H1 (cell line): ENCODE measurements around the gene NELL1. TPM values are rescaled to one million over a fixed set of nuclear protein-coding genes. Genes with fewer than 3 reads are reported as not detected.

ENCODE experiments used
- CTCF ChIA-PET: fragments of 300-600 bp; sonication (Branson Sonifier 250); formaldehyde crosslinking; loops from one replicate; lab custom pipeline; 2021; ENCODE audit not compliant: partially characterized antibody; lab: Charles Lee
- POLR2A ChIA-PET: fragments of 300-600 bp; sonication (Branson Sonifier 250); formaldehyde crosslinking; loops from one replicate; lab custom pipeline; 2021; ENCODE audit warnings: inconsistent platforms; ENCODE audit not compliant: partially characterized antibody; lab: Charles Lee
- DNase-seq, 2 experiments: peaks; one replicate each; pipeline versions ENCODE4 v3.0.0 to v3.0.0-alpha.2; 2010 to 2022; ENCODE audit warnings: low spot score in 2 of 2, low read depth in 1 of 2, mixed read lengths in 1 of 2
- FAIRE-seq: peaks from 2 replicates; lab custom pipeline; 2011; peaks lifted over from hg19 to GRCh38; lab: Jason Lieb, UNC
- H2AFZ ChIP-seq: 2 replicates; pipeline ENCODE4 v1.8.1; 2012; ENCODE audit warnings: low read length, inconsistent platforms
- H2AK5ac ChIP-seq: 2 replicates; pipeline ENCODE4 v1.6.1; 2013; ENCODE audit warnings: low read depth, low read length
- H2BK120ac ChIP-seq: replicated peaks from 2 replicates; pipeline ENCODE3; 2013; ENCODE audit warnings: low read depth, low read length, inconsistent platforms
- H2BK12ac ChIP-seq: 2 replicates; pipeline ENCODE4 v1.6.1; 2013; ENCODE audit warnings: low read depth, low read length
- H2BK15ac ChIP-seq: 2 replicates; pipeline ENCODE4 v1.6.1; 2013; ENCODE audit warnings: low read length
- H2BK20ac ChIP-seq: 2 replicates; pipeline ENCODE4 v1.6.1; 2013; ENCODE audit warnings: low read length
- H2BK5ac ChIP-seq: 2 replicates; pipeline ENCODE4 v1.6.1; 2013; ENCODE audit warnings: low read depth, low read length
- H3K14ac ChIP-seq: 2 replicates; pipeline ENCODE4 v1.6.1; 2013; ENCODE audit warnings: inconsistent platforms; ENCODE audit not compliant: insufficient read length
- H3K18ac ChIP-seq: 2 replicates; pipeline ENCODE4 v1.6.1; 2013; ENCODE audit warnings: low read length; ENCODE audit errors: extremely low read depth
- H3K23ac ChIP-seq: 2 replicates; pipeline ENCODE4 v1.6.1; 2013; ENCODE audit warnings: inconsistent platforms; ENCODE audit not compliant: insufficient read length
- H3K23me2 ChIP-seq: 2 replicates; pipeline ENCODE4 v1.6.1; 2013; ENCODE audit warnings: low read depth, low read length
- H3K27ac ChIP-seq: 2 replicates; pipeline ENCODE4 v1.6.1; 2011; ENCODE audit warnings: low read depth, low read length, inconsistent platforms
- H3K27me3 ChIP-seq, 4 experiments: replicated peaks in 1 of 4; 1 replicate in 1 of 4; 2 replicates in 3 of 4; pipeline versions ENCODE4 v1.6.1 to v1.8.1; 2011 to 2013; ENCODE audit warnings: low read length in 3 of 4, mild to moderate bottlenecking in 3 of 4, inconsistent platforms in 2 of 4, mixed read lengths in 2 of 4, moderate library complexity in 1 of 4; ENCODE audit not compliant: control insufficient read depth in 3 of 4, insufficient read depth in 3 of 4; ENCODE audit errors: extremely low read depth in 1 of 4
- H3K36me3 ChIP-seq, 4 experiments: 2 replicates each; pipeline versions ENCODE4 v1.6.1 to v1.8.1; 2011 to 2013; ENCODE audit warnings: mild to moderate bottlenecking in 4 of 4, low read length in 3 of 4, moderate library complexity in 2 of 4, control low read depth in 1 of 4, inconsistent platforms in 1 of 4; ENCODE audit not compliant: insufficient read depth in 4 of 4, control insufficient read depth in 2 of 4
- H3K4ac ChIP-seq: replicated peaks from 2 replicates; pipeline ENCODE3; 2013; ENCODE audit warnings: low read length, low read depth, mixed read lengths, inconsistent platforms; ENCODE audit not compliant: insufficient read length
- H3K4me1 ChIP-seq, 4 experiments: replicated peaks in 1 of 4; 1 replicate in 1 of 4; 2 replicates in 3 of 4; pipeline versions ENCODE4 v1.6.1 to v1.8.1; 2011 to 2013; ENCODE audit warnings: low read length in 3 of 4, inconsistent platforms in 2 of 4, mixed read lengths in 1 of 4; ENCODE audit not compliant: insufficient read depth in 4 of 4, control insufficient read depth in 3 of 4
- H3K4me2 ChIP-seq, 2 experiments: 2 replicates each; pipeline versions ENCODE4 v1.6.1 to v1.8.1; 2011 to 2013; ENCODE audit warnings: low read depth in 2 of 2, low read length in 2 of 2, control low read depth in 1 of 2, inconsistent platforms in 1 of 2, mild to moderate bottlenecking in 1 of 2; ENCODE audit not compliant: insufficient read depth in 1 of 2
- H3K4me3 ChIP-seq, 4 experiments: fragments of 200-600, 300-600 bp in 1 of 4; sonication (generic), shearing (Covaris generic), sonication (Bioruptor Twin) in 1 of 4; 2 replicates each; pipeline versions ENCODE4 v1.5.1 to v1.8.1; 2011 to 2016; ENCODE audit warnings: low read length in 4 of 4, low read depth in 3 of 4, control low read depth in 2 of 4, inconsistent platforms in 2 of 4, mild to moderate bottlenecking in 2 of 4, mixed read lengths in 1 of 4, moderate library complexity in 1 of 4; ENCODE audit not compliant: insufficient read depth in 2 of 4; ENCODE audit errors: extremely low read depth in 1 of 4
- H3K56ac ChIP-seq: replicated peaks from 2 replicates; pipeline ENCODE3; 2013; ENCODE audit warnings: low read depth, mild to moderate bottlenecking, mixed read lengths, low read length, inconsistent platforms; ENCODE audit not compliant: insufficient read length
- H3K79me1 ChIP-seq: 2 replicates; pipeline ENCODE4 v1.6.1; 2013; ENCODE audit warnings: low read depth, low read length, control low read depth
- H3K79me2 ChIP-seq, 2 experiments: 2 replicates each; pipeline versions ENCODE4 v1.6.1 to v1.8.1; 2012 to 2013; ENCODE audit warnings: low read length in 2 of 2, mild to moderate bottlenecking in 2 of 2, inconsistent platforms in 1 of 2; ENCODE audit not compliant: insufficient read depth in 2 of 2, control insufficient read depth in 1 of 2
- H3K9ac ChIP-seq, 4 experiments: replicated peaks in 1 of 4; 1 replicate in 1 of 4; 2 replicates in 3 of 4; pipeline versions ENCODE4 v1.6.1 to v1.8.1; 2011 to 2013; ENCODE audit warnings: low read depth in 3 of 4, low read length in 3 of 4, control low read depth in 2 of 4, mild to moderate bottlenecking in 2 of 4, moderate library complexity in 2 of 4, inconsistent platforms in 1 of 4; ENCODE audit errors: extremely low read depth in 1 of 4
- H3K9me3 ChIP-seq, 2 experiments: 2 replicates each; pipeline versions ENCODE4 v1.6.1 to v1.8.1; 2012 to 2013; ENCODE audit warnings: mild to moderate bottlenecking in 2 of 2, moderate library complexity in 2 of 2, control low read depth in 1 of 2, inconsistent platforms in 1 of 2, low read depth in 1 of 2, low read length in 1 of 2, mixed read lengths in 1 of 2; ENCODE audit not compliant: insufficient read depth in 2 of 2
- H4K20me1 ChIP-seq, 2 experiments: replicated peaks in 1 of 2; 2 replicates each; pipeline versions ENCODE3 to v1.8.1; 2011 to 2013; ENCODE audit warnings: inconsistent platforms in 2 of 2, low read length in 2 of 2, mild to moderate bottlenecking in 1 of 2; ENCODE audit not compliant: insufficient read depth in 2 of 2, control insufficient read depth in 1 of 2
- H4K5ac ChIP-seq: 2 replicates; pipeline ENCODE4 v1.6.1; 2013; ENCODE audit warnings: low read length, low read depth, mixed read lengths, inconsistent platforms; ENCODE audit not compliant: insufficient read length
- H4K8ac ChIP-seq: 2 replicates; pipeline ENCODE4 v1.8.0; 2013; ENCODE audit warnings: mild to moderate bottlenecking, moderate library complexity, low read length, inconsistent platforms; ENCODE audit not compliant: insufficient read depth; ENCODE audit errors: extremely low read depth
- H4K91ac ChIP-seq: replicated peaks from 2 replicates; pipeline ENCODE3; 2013; ENCODE audit warnings: low read length, mixed read lengths, inconsistent platforms; ENCODE audit not compliant: insufficient read length
- ASH2L ChIP-seq: fragments of 200-600, 300-600 bp; sonication (generic); IDR thresholded peaks from one replicate; pipeline ENCODE4 v1.7.1; 2017; ENCODE audit warnings: low read length
- CBX5 ChIP-seq: fragments of 300-800, 300-1000 bp; sonication (generic); IDR thresholded peaks from 2 replicates; pipeline ENCODE4 v1.7.1; 2016; ENCODE audit warnings: antibody characterized with exemption, low read length, low read depth
- CREB1 ChIP-seq: IDR thresholded peaks from 2 replicates; pipeline ENCODE4 v1.6.1; 2012; ENCODE audit warnings: inconsistent platforms
- KDM1A ChIP-seq: fragments of 200-600, 300-600 bp; sonication (generic); IDR thresholded peaks from 2 replicates; pipeline ENCODE4 v1.7.1; 2016; ENCODE audit warnings: mild to moderate bottlenecking, low read length, borderline replicate concordance
- MAX ChIP-seq: IDR thresholded peaks from 2 replicates; pipeline ENCODE4 v1.6.1; 2012; ENCODE audit warnings: inconsistent platforms
- NRF1 ChIP-seq: IDR thresholded peaks from 2 replicates; pipeline ENCODE4 v1.6.1; 2011; ENCODE audit warnings: mild to moderate bottlenecking, low read depth, low read length, improper control_type of control experiment
- PHF8 ChIP-seq: fragments of 200-600 bp; sonication (generic); conservative IDR thresholded peaks from 2 replicates; pipeline ENCODE4 v1.7.1; 2012; ENCODE audit warnings: low read depth, mild to moderate bottlenecking, inconsistent platforms, low read length, moderate library complexity
- POLR2A ChIP-seq, 2 experiments: IDR thresholded peaks; 1 replicate in 1 of 2; 2 replicates in 1 of 2; pipeline ENCODE4 v1.6.1; 2011; ENCODE audit warnings: low read depth in 2 of 2, low read length in 2 of 2, mild to moderate bottlenecking in 2 of 2; ENCODE audit errors: control extremely low read depth in 1 of 2
- RBBP5 ChIP-seq: IDR thresholded peaks from 2 replicates; pipeline ENCODE4 v1.7.1; 2012; ENCODE audit warnings: low read depth, mild to moderate bottlenecking, inconsistent platforms, low read length, moderate library complexity, borderline replicate concordance
- SRF ChIP-seq: IDR thresholded peaks from 2 replicates; pipeline ENCODE4 v1.6.1; 2011; ENCODE audit warnings: mild to moderate bottlenecking, low read depth, low read length, moderate library complexity
- YY1 ChIP-seq: IDR thresholded peaks from 2 replicates; pipeline ENCODE4 v1.6.1; 2011; ENCODE audit warnings: low read depth, mild to moderate bottlenecking, low read length
- WGBS, 2 experiments: shearing (Covaris generic) in 1 of 2; methylation state at CpG; one replicate each; pipeline versions ENCODE4 v1.1.6 to v1.1.7; 2013 to 2015; ENCODE audit warnings: low lambda C conversion rate in 2 of 2, mixed read lengths in 2 of 2, inconsistent platforms in 1 of 2, low coverage in 1 of 2, missing lambda C conversion rate in 1 of 2; ENCODE audit not compliant: insufficient replicate concordance in 2 of 2, insufficient coverage in 1 of 2, insufficient read length in 1 of 2; ENCODE audit errors: extremely low coverage in 1 of 2, missing lambda C conversion rate in 1 of 2; 5-methylcytosine and 5-hydroxymethylcytosine counted together
- polyA plus RNA-seq, 7 experiments: library from polyadenylated mRNA; depleted of rRNA in 3 of 7; stranded (reverse) in 5 of 7; unstranded in 2 of 7; fragments of >200 nt in 5 of 7; fragments of 200-250 nt in 2 of 7; gene quantifications; 1 replicate in 5 of 7; 2 replicates in 1 of 7; 4 replicates in 1 of 7; pipeline versions ENCODE4 v1.2.1 to v1.2.3, GENCODE V29; 2011 to 2013; ENCODE audit warnings: missing spikeins in 2 of 7, mixed read lengths in 2 of 7
- total RNA-seq: library from RNA; stranded (reverse); fragmentation: NEBNext Ultra II Directional; extraction: Animal tissue kit (Norgen Biotek cat#: 25700); gene quantifications from 2 replicates; pipeline ENCODE4 v1.2.1, GENCODE V29; 2021

NELL1 gene
- total and polyA plus RNA-seq, 2 of the 8 experiments (the other 6 are each of a cell fraction or from before 2014, with no cell fraction given), result 0.21 TPM; not detected in 1

GRCh38 chr11:21132146-21132720 lies 462.8 kb downstream of the NELL1 start:
- Histone ChIP-seq H3K56ac (no peak overlapping the region), H3K79me2 (no peaks in the 10 kb centered on the region), H3K4me1 (no peaks in the 10 kb centered on the region), H4K8ac (no peak overlapping the region), H3K4ac (no peak overlapping the region), H3K9ac (no peak overlapping the region), H4K5ac (no peak overlapping the region), H3K18ac (no peak overlapping the region), H3K79me1 (no peaks in the 10 kb centered on the region), H3K27ac (no peak overlapping the region), H2BK12ac (no peak overlapping the region), H3K4me2 (no peak overlapping the region), H2BK20ac (no peak overlapping the region), H3K9me3 (no peaks in the 10 kb centered on the region), H2BK120ac (no peak overlapping the region), H4K91ac (no peak overlapping the region), H3K14ac (no peak overlapping the region), H3K4me3 (no peak overlapping the region), H2AFZ (no peak overlapping the region), H2BK15ac (no peak overlapping the region), H4K20me1 (no peaks in the 10 kb centered on the region), H3K23ac (no peak overlapping the region), H2BK5ac (no peak overlapping the region), H3K27me3 (no peaks in the 10 kb centered on the region), H3K23me2 (no peaks in the 10 kb centered on the region), H3K36me3 (no peaks in the 10 kb centered on the region), H2AK5ac (no peak overlapping the region)
- DNase-seq (no peak), FAIRE-seq (no peak)
- ChIA-PET POLR2A (no interaction called here), CTCF (interaction anchor here (0.9 to 1.0 kb wide), 2 partner anchors 9 to 10 kb away, joined by 3 read pairs; no protein-coding TSS in a partner anchor)
- 90% methylated on average over 10 of the region's 11 CpGs; no CpG with 5 or more reads in 1 of the 2 experiments for WGBS, 2 experiments
- TF ChIP-seq NRF1 (no peak), POLR2A (IDR thresholded peaks at IDR 0.05; ENCODE audit: control extremely low read depth in 1 of 2, low read depth in 2 of 2, low read length in 2 of 2) (no peak), MAX (no peak), CBX5 (no peak), CREB1 (no peak), KDM1A (no peak), ASH2L (no peak), PHF8 (no peak), SRF (no peak), RBBP5 (no peak), YY1 (no peak)
